Cardiac muscle cell (in vitro differentiated cells and primary cell): Measurements from ENCODE around the gene JPH4. TPM values are rescaled to one million over a fixed set of nuclear protein-coding genes. Genes with fewer than 3 reads are reported as not detected.

ENCODE experiments used
- DNase-seq, 2 donors: peaks; one replicate each; pipeline versions ENCODE4 v3.0.0 to v3.0.0-alpha.2; 2010 to 2017; ENCODE audit warnings: low read depth in 1 of 2, low spot score in 1 of 2
- H3K27ac ChIP-seq: fragments of 200-600 bp; sonication (generic); 2 replicates; pipeline ENCODE4 v1.5.1; 2016
- H3K27me3 ChIP-seq: fragments of 200-600 bp; sonication (generic); 2 replicates; pipeline ENCODE4 v1.6.0; 2016; ENCODE audit warnings: control low read depth
- H3K36me3 ChIP-seq: fragments of 200-600 bp; sonication (generic); 2 replicates; pipeline ENCODE4 v1.5.1; 2016; ENCODE audit warnings: control low read depth
- H3K4me1 ChIP-seq: fragments of 200-600 bp; sonication (generic); 2 replicates; pipeline ENCODE4 v1.8.1; 2017; ENCODE audit warnings: low read depth, mild to moderate bottlenecking, mixed run types
- H3K4me3 ChIP-seq: fragments of 200-600 bp; sonication (generic); 2 replicates; pipeline ENCODE4 v1.5.1; 2016; ENCODE audit warnings: mild to moderate bottlenecking
- H3K9me3 ChIP-seq: fragments of 200-600 bp; sonication (generic); 2 replicates; pipeline ENCODE4 v1.5.1; 2017; ENCODE audit warnings: low read depth, mild to moderate bottlenecking, control low read depth
- polyA plus RNA-seq: library from polyadenylated mRNA; unstranded; fragments of >200 nt; fragmentation: Nextera tagmentation; extraction: Ambion mirVana; gene quantifications from 2 replicates; pipeline ENCODE4 v1.2.1, GENCODE V29; 2016
- total RNA-seq: library from RNA; depleted of rRNA; stranded (reverse); fragments of >200 nt; gene quantifications from 2 replicates; pipeline ENCODE4 v1.2.3, GENCODE V29; 2016
- TF ChIP-seq, protein P1 (sequence below): IDR thresholded peaks from 2 replicates; pipeline ENCODE4 v1.5.1; 2012; ENCODE audit warnings: low read depth, mild to moderate bottlenecking, low read length

Gene JPH4
- total and polyA plus RNA-seq, 2 experiments from 2014 or later, result 0.53 to 0.63 TPM

DNA sequence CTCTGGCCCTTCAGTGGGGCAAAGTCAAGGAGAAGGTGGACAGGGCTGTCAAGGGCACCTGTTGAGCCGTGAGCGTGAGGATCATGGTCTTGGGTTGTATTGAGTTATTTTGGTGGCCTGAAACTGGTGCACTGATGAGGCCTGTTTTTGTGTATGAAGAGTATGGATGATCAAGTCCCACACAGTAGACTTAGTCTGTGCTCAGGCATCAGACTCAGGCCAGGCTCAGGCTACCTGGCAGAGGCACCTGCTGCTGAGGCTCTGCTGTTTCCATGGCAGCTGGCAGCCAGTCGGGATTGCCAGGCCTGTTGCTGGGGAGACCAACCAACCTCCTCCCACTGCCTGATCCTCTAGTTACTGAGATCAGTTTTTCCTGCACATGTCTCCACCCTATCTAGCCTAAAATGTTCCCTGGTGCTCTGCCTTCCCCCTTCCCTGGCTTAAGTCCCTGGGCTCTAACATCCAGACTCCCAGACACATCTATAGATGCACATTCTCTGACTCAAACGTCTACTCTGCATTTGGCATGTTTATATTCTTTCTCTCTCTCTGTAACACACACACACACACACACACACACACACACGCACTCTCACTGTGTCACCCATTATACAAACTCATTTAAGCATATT lies 5.1 kb downstream of the JPH4 start:
- DNase-seq, result no peak
- H3K27ac ChIP-seq, result no peak overlapping the region
- H3K36me3 ChIP-seq, result no peaks in the 10 kb centered on the region
- no peaks in the 10 kb centered on the region for H3K9me3 ChIP-seq
- H3K4me1 ChIP-seq, result peaks cover 6% of the 10 kb centered on the region
- no peak overlapping the region for H3K4me3 ChIP-seq
- TF ChIP-seq, protein P1, sequence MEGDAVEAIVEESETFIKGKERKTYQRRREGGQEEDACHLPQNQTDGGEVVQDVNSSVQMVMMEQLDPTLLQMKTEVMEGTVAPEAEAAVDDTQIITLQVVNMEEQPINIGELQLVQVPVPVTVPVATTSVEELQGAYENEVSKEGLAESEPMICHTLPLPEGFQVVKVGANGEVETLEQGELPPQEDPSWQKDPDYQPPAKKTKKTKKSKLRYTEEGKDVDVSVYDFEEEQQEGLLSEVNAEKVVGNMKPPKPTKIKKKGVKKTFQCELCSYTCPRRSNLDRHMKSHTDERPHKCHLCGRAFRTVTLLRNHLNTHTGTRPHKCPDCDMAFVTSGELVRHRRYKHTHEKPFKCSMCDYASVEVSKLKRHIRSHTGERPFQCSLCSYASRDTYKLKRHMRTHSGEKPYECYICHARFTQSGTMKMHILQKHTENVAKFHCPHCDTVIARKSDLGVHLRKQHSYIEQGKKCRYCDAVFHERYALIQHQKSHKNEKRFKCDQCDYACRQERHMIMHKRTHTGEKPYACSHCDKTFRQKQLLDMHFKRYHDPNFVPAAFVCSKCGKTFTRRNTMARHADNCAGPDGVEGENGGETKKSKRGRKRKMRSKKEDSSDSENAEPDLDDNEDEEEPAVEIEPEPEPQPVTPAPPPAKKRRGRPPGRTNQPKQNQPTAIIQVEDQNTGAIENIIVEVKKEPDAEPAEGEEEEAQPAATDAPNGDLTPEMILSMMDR, result no peak
- peaks cover 38% of the 10 kb centered on the region for H3K27me3 ChIP-seq

DNA sequence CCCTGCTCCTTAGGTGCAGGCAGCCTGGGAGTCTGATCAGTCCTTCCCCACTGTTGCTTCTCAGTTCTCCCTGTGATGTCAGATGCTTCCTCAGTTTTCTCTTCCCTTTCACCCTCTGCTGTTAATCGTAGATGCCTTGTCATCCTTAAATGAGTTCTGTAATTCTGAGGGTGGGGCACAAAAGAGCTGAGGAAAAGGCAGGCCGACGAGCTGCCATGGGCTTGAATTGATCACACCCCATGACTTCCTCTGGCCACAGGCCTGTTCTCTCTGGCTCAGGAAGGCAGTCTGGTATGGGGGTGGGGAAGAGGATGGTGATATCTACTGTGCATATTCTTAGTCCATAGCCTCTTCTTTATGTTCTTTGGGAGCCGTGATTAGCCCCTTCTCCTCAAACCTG lies 5.8 kb downstream of the JPH4 start:
- no peak overlapping the region for H3K27ac ChIP-seq
- H3K4me1 ChIP-seq, result peaks cover 13% of the 10 kb centered on the region
- no peak overlapping the region for H3K4me3 ChIP-seq
- no peaks in the 10 kb centered on the region for H3K36me3 ChIP-seq
- peaks cover 31% of the 10 kb centered on the region for H3K27me3 ChIP-seq
- no peaks in the 10 kb centered on the region for H3K9me3 ChIP-seq
- no peak for DNase-seq
- TF ChIP-seq, protein P1, result no peak

DNA sequence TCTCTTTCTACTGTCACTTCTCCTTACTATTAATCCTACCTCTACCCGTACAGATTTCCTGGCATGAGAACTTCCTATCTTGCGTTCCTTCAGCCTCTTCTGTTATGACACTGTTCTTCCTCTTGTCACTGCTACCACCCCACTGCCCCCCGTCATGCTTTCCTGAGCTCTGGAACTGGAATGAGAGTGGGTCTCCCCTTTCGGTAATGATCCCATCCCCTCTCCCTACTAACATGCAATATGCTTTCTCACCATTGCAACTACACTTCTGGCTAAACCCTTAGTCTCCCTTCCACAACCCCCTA lies 6.1 kb downstream of the JPH4 start:
- DNase-seq, result no peak
- H3K27me3 ChIP-seq, result peaks cover 27% of the 10 kb centered on the region
- H3K4me3 ChIP-seq, result no peak overlapping the region
- peaks cover 13% of the 10 kb centered on the region for H3K4me1 ChIP-seq
- H3K27ac ChIP-seq, result no peak overlapping the region
- no peaks in the 10 kb centered on the region for H3K9me3 ChIP-seq
- no peaks in the 10 kb centered on the region for H3K36me3 ChIP-seq
- TF ChIP-seq, protein P1, result no peak

DNA sequence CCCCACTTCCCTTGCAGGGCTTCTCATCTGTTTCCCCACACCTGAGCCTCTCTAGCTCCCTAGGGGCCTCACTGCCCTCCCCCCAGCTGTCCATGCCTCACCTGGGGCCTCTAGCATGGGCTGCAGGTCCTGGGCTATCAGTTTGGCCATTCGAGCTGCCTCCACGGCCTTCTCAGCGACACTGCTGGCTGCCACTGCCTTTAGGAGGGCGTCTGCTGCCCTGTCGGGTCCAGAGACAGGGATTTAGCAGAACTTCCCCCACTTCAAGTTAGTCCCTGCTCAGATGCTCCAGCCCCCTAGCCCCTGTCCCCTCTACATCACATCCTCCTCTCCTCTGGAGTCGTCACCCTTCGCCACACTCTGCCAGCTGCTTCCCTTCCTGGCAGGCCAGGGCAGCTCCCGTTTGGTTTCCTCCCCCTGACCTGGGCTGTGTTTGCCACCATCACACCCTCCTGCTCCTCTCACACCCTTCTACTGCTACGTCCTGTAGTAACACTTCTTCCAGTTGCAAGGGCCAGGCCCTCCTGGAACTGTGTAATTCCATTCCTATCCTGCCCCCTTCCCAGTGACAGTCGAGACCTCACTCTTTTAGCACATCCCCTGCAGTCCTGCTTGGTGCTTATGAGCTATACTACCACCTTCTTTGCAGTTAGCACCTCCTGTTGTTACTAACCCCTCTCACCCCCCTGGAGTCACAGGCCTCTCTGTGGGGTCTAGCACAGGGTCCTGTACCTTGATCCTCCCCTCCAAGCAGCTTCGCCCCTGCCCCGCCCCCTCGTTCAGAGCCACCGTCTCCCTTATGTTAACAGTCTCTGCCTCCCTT lies 6.7 kb downstream of the JPH4 start:
- no peaks in the 10 kb centered on the region for H3K36me3 ChIP-seq
- DNase-seq, result no peak
- no peak overlapping the region for H3K27ac ChIP-seq
- no peaks in the 10 kb centered on the region for H3K9me3 ChIP-seq
- H3K27me3 ChIP-seq, result peaks cover 22% of the 10 kb centered on the region
- peaks cover 10% of the 10 kb centered on the region for H3K4me1 ChIP-seq
- H3K4me3 ChIP-seq, result no peak overlapping the region
- TF ChIP-seq, protein P1, result no peak

DNA sequence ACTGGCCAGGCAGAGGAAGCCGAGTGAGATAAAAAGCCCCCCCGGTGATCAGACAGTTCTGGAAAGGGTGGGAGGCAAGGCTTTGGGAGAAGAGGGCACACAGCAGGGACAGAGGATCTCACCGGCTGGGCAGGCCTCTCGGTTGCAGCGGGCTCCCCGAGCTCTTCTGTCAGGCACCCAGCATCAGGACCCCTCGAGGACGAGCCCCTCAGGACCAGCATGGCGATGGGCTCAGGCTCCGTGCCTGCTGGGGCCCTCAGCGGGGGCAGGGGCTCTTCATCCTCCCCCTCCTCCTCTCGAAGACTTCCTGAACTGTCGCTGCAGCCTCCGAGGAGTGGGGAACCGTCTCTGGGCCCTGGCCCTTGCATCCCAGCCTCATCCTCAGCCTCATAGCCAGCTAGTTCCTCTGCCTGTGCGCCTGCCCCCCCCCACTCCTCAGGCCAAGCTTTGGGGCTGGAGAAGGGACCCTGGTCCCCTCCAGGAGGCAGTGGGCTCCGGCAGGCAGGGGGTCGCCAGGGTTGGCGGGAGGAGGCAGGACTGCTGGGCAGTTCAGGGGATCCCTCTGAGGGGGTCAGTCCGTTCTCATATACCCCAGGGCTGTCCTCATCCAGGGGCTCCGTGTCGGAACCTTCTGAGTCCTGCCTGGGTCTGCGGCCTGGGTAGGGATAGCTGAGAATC lies 7.6 kb downstream of the JPH4 start:
- TF ChIP-seq, protein P1, result no peak
- no peaks in the 10 kb centered on the region for H3K36me3 ChIP-seq
- H3K27ac ChIP-seq, result no peak overlapping the region
- no peaks in the 10 kb centered on the region for H3K9me3 ChIP-seq
- H3K4me1 ChIP-seq, result peaks cover 14% of the 10 kb centered on the region
- no peak for DNase-seq
- peaks cover 12% of the 10 kb centered on the region for H3K27me3 ChIP-seq
- H3K4me3 ChIP-seq, result no peak overlapping the region
